ENCODE results near the gene DENND6A. TPM values are rescaled to one million over a fixed set of nuclear protein-coding genes. Genes with fewer than 3 reads are reported as not detected.
A peak's percentile ranks its signal among the peaks of the same experiment; 100 is the strongest.

The DENND6A gene
- total and polyA plus RNA-seq, 3 donors from 2014 or later, result 16.0 to 20.6 (median 18.7) TPM

DNA sequence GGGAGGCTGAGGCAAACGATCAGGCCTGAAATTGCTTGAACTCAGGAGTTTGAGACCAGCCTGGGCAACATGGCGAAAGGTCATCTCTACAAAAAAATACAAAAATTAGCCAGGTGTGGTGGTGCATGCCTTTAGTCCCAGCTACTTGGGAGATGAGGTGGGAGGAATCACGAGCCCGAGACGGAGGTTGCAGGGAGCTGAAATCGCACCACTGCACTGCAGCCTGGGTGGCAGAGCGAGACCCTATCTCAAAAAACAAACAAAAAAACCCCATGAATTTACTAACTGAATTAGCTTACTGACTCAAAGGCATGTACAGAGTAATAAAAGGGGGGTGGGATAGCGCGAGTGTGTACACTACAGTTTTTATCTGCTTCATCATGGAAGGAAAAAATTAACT, 115.1 kb downstream of the DENND6A start:
- TF ChIP-seq, protein P1, sequence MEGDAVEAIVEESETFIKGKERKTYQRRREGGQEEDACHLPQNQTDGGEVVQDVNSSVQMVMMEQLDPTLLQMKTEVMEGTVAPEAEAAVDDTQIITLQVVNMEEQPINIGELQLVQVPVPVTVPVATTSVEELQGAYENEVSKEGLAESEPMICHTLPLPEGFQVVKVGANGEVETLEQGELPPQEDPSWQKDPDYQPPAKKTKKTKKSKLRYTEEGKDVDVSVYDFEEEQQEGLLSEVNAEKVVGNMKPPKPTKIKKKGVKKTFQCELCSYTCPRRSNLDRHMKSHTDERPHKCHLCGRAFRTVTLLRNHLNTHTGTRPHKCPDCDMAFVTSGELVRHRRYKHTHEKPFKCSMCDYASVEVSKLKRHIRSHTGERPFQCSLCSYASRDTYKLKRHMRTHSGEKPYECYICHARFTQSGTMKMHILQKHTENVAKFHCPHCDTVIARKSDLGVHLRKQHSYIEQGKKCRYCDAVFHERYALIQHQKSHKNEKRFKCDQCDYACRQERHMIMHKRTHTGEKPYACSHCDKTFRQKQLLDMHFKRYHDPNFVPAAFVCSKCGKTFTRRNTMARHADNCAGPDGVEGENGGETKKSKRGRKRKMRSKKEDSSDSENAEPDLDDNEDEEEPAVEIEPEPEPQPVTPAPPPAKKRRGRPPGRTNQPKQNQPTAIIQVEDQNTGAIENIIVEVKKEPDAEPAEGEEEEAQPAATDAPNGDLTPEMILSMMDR (IDR thresholded peaks at IDR 0.05), result no peak
- no peak for TF ChIP-seq POLR2A (IDR thresholded peaks at IDR 0.05)
- peaks cover 11% of the 10 kb centered on the region for H3K4me1 ChIP-seq
- H3K36me3 ChIP-seq (ENCODE audit: low read depth, missing control alignments), result no peaks in the 10 kb centered on the region
- no peaks in the 10 kb centered on the region for H3K9me3 ChIP-seq
- intact Hi-C loops (cut with DNase I; ENCODE audit: low total_unique reads), result no loop called here
- H3K27me3 ChIP-seq, result no peaks in the 10 kb centered on the region
- no peak for DNase-seq
- H3K4me3 ChIP-seq, result no peak overlapping the region
- 84 to 94% methylated on average over 9 of the region's 9 CpGs for WGBS, 2 donors
- no peak overlapping the region for H3K27ac ChIP-seq

DNA sequence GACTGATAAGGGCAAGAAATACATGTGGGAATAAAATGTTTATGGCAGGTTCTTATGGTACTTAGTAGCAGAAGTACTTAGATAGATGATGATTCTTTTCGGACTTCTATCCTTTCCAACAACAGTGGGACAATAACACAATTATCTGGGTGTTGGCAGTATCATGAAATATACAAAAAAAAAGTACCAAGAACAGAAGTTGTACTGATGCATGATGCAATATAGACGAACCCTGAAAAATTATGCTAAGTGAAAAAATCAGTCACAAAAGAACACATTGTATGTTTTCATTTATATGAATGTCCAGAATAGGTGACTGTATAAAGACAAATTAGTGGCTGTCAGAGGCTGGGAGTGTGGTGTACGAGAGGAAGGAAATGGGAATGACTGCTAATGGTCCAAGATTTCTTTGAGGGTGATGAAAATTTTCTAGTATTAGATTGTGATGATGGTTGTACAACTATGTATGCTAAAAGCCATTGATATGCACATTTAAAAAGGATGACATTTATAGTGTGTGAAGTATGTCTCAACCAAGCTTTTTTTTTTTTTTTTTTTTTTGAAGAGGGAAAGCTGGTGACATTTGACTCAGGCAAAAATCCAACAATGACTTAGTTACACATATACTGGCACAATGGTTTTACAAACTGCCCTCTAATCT, 116.8 kb downstream of the DENND6A start:
- WGBS, 2 donors, result 67 to 73% methylated on average over 3 of the region's 3 CpGs
- DNase-seq, result no peak
- H3K27ac ChIP-seq, result peak overlapping the region in 1 of 2 donors; percentile 19
- no peaks in the 10 kb centered on the region for H3K27me3 ChIP-seq
- intact Hi-C loops (cut with DNase I; ENCODE audit: low total_unique reads), result no loop called here
- no peaks in the 10 kb centered on the region for H3K36me3 ChIP-seq (ENCODE audit: low read depth, missing control alignments)
- H3K4me3 ChIP-seq, result no peak overlapping the region
- peaks cover 14% of the 10 kb centered on the region for H3K4me1 ChIP-seq
- TF ChIP-seq POLR2A (IDR thresholded peaks at IDR 0.05), result no peak
- no peaks in the 10 kb centered on the region for H3K9me3 ChIP-seq

Small RNA genes within 50 kb of the gene (small RNA-seq; reads per million reads assigned to genes)
- gene RNU6ATAC26P, result 0 reads per million in 2 donors

Other genes starting within 250 kb of the DENND6A start
- 10 to 100 TPM; 11.3 to 19.6 TPM for gene DNAH12, start 148.7 kb downstream of the DENND6A start, total RNA-seq
- gene DNAH12, start 148.7 kb downstream of the DENND6A start, polyA plus RNA-seq (ENCODE audit: insufficient read depth, low read depth, low replicate concordance), result 15.7 TPM
- gene PDE12, start 136.8 kb downstream of the DENND6A start, total RNA-seq, result 10 to 100 TPM; 20.5 to 26.0 TPM
- gene PDE12, start 136.8 kb downstream of the DENND6A start, polyA plus RNA-seq (ENCODE audit: insufficient read depth, low read depth, low replicate concordance), result 9.9 TPM
- gene ARF4, start 95.7 kb downstream of the DENND6A start, total RNA-seq, result 100 to 1,000 TPM; 169 to 205 TPM
- 224 TPM for gene ARF4, start 95.7 kb downstream of the DENND6A start, polyA plus RNA-seq (ENCODE audit: insufficient read depth, low read depth, low replicate concordance)
- 100 to 1,000 TPM; 120 to 126 TPM for gene SLMAP, start 63.2 kb upstream of the DENND6A start, total RNA-seq
- 58.8 TPM for gene SLMAP, start 63.2 kb upstream of the DENND6A start, polyA plus RNA-seq (ENCODE audit: insufficient read depth, low read depth, low replicate concordance)

Measured in testis (tissue), 3 donors.